Uterus (tissue), 2 donors: Measurements from ENCODE around the gene SENP8.

Source experiments
- POLR2A ChIP-seq, 2 donors: fragments of 450-650 bp; IDR thresholded peaks; one replicate each; pipeline ENCODE4 v1.6.1; 2016; ENCODE audit warnings: antibody characterized with exemption in 2 of 2, mild to moderate bottlenecking in 1 of 2, moderate library complexity in 1 of 2
- TF ChIP-seq, protein P1 (sequence below), 4 experiments: fragments of 200-600 bp in 2 of 4; fragments of 450-650 bp in 2 of 4; sonication (generic) in 2 of 4; IDR thresholded peaks; one replicate each; pipeline ENCODE4 v1.5.1; 2016 to 2019; ENCODE audit warnings: antibody characterized with exemption in 4 of 4, mild to moderate bottlenecking in 2 of 4, moderate library complexity in 1 of 4

DNA sequence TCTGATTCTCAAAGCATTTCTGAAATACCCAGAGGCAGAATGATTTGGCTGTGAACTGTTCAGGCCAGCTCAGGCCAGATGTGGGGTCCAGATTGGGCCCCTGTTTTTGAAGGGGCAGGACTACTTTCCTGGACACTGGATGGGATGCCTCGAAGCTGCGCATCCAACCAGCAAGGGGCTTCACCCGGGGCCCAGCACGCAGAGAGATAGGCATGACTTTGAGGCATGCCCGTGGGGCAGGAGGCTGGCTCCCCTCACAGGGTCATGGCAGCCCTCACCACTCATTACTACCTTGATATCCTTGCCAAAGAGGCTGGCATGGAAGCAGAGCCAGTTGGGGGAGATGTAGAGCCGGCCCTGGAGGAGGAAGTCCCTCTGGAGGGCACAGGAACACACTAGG lies 49.2 kb downstream of the SENP8 start:
- TF ChIP-seq POLR2A (IDR thresholded peaks at IDR 0.05): no peak
- TF ChIP-seq, protein P1, sequence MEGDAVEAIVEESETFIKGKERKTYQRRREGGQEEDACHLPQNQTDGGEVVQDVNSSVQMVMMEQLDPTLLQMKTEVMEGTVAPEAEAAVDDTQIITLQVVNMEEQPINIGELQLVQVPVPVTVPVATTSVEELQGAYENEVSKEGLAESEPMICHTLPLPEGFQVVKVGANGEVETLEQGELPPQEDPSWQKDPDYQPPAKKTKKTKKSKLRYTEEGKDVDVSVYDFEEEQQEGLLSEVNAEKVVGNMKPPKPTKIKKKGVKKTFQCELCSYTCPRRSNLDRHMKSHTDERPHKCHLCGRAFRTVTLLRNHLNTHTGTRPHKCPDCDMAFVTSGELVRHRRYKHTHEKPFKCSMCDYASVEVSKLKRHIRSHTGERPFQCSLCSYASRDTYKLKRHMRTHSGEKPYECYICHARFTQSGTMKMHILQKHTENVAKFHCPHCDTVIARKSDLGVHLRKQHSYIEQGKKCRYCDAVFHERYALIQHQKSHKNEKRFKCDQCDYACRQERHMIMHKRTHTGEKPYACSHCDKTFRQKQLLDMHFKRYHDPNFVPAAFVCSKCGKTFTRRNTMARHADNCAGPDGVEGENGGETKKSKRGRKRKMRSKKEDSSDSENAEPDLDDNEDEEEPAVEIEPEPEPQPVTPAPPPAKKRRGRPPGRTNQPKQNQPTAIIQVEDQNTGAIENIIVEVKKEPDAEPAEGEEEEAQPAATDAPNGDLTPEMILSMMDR (IDR thresholded peaks at IDR 0.05): no peak
